HL-60/S4 treated with phorbol 12-myristate 13-acetate at 8.2 ng/mL for 4 days and 3 days (cell line): ENCODE measurements around the gene TNKS1BP1.
"Not testable (repeated sequence)": the region's sequence is repeated elsewhere in the genome, so short reads cannot be mapped to it uniquely, and the experiment has no call there.

Experiments used
- in situ Hi-C: fragments of 300-500 bp; cut with MboI; formaldehyde crosslinking; loops from 2 replicates; pipeline ENCODE4 v1.15.0; 2022; ENCODE audit warnings: low sequenced_read_pairs

The TNKS1BP1 gene, protein sequence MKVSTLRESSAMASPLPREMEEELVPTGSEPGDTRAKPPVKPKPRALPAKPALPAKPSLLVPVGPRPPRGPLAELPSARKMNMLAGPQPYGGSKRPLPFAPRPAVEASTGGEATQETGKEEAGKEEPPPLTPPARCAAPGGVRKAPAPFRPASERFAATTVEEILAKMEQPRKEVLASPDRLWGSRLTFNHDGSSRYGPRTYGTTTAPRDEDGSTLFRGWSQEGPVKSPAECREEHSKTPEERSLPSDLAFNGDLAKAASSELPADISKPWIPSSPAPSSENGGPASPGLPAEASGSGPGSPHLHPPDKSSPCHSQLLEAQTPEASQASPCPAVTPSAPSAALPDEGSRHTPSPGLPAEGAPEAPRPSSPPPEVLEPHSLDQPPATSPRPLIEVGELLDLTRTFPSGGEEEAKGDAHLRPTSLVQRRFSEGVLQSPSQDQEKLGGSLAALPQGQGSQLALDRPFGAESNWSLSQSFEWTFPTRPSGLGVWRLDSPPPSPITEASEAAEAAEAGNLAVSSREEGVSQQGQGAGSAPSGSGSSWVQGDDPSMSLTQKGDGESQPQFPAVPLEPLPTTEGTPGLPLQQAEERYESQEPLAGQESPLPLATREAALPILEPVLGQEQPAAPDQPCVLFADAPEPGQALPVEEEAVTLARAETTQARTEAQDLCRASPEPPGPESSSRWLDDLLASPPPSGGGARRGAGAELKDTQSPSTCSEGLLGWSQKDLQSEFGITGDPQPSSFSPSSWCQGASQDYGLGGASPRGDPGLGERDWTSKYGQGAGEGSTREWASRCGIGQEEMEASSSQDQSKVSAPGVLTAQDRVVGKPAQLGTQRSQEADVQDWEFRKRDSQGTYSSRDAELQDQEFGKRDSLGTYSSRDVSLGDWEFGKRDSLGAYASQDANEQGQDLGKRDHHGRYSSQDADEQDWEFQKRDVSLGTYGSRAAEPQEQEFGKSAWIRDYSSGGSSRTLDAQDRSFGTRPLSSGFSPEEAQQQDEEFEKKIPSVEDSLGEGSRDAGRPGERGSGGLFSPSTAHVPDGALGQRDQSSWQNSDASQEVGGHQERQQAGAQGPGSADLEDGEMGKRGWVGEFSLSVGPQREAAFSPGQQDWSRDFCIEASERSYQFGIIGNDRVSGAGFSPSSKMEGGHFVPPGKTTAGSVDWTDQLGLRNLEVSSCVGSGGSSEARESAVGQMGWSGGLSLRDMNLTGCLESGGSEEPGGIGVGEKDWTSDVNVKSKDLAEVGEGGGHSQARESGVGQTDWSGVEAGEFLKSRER (N-terminal part only)

DNA sequence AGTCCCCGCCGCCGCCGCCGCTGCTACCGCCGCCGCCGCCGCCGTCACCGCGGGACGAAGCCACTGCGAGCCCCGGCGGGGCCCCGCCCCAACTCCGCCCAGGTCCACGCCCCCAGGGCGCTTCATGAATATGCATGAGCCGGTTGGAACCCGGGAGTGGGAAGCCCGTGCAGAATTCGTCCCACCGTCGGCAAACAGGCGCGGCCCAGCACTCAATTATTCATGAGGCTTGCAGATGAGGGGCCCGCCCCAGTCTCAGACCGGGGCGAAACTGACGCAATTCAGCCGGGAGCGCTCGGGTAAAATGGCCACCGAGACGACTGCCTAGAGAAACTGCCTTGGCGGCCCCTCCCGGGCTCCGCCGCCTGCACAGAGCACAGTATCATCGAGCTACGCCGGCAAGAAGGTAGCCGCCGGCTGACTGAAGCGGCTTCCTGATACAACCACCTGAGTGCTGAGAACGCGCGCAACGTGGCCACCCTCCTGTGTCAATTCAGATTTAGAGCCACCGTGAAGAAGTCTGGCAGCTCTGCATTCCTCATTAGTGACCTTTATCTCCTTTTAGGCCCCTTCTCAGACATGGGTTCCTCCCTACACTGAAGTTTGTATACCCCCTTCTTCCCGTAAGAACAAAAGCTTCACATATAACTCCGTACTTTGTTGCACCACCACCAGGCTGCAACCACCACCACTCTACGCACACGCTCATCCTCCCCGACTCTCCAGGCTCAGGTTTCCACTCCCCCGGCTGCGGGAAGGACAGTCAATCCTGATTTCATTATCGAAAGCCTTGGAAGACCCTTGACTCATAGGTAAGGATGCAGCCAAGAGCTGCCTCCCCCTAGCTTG is at the start of gene TNKS1BP1:
Gene TNKS1BP1, minus strand, starts transcription at position 67 of the 849 bp plus-strand sequence. CDS start 3,067 bp downstream, outside the sequence.
- in situ Hi-C loops, result loop anchor here (25.0 kb wide), 1 partner anchor 212 kb away; the partner anchor contains the start of genes SMTNL1 and TIMM10

DNA sequence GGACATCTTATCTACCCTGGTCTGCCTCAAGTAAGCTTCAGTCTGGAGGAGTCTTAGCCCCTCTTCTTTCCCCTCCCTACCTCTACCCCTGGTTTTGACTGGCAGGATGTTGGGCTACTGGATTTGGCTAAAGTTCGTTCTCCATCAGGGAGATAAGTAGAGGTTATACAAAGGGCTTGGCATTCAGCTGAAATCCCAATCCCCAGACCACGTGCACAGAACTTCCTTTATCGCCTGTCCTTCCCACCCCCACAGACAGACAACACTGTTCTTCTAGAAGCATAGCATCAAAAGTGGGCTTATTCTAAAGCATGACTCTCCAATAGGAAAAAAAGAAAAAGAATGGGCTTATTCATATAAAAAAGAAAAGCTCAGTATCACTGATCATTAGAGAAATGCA is 48.4 kb upstream of the TNKS1BP1 start:
- in situ Hi-C loops, result no loop called here

DNA sequence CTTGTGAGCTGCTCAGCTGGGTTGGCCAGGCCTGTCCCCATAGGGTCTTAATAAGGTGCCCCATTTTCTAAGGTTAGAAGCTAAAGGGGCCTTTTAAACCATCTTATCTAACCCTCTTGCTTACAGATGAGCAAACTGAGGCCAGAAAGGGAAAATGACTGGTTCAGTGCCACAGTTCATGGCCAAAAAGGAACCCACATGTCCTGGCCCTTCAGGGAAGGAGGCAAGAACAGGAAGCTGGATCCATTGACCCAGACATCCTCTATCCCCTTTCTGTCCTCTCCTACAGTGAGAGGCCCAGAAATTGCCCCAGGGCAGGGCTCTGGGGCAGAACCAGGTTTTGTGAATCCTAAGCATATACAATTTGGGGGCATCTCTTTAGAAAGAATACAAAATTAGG is 46.2 kb upstream of the TNKS1BP1 start:
- in situ Hi-C loops, result no loop called here

DNA sequence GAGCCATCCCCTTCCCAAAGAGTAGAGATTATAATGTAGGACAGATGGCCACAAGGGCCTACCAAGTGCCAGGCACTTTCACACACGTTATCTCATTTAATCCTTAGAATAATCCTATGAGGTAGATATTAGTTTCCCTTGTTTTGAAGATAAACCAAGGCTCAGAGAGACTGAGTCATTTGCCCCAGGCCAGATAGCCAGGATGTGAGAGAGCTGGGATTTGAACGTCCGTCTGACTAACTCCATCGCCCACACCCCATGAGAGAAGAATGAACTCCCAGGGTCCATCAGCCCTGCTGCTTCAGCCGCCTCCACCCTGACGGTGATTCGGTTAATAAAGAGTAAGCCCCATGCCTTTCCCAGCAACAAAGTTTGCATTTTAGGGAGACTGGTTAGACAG is 45.5 kb upstream of the TNKS1BP1 start:
- in situ Hi-C loops, result no loop called here

DNA sequence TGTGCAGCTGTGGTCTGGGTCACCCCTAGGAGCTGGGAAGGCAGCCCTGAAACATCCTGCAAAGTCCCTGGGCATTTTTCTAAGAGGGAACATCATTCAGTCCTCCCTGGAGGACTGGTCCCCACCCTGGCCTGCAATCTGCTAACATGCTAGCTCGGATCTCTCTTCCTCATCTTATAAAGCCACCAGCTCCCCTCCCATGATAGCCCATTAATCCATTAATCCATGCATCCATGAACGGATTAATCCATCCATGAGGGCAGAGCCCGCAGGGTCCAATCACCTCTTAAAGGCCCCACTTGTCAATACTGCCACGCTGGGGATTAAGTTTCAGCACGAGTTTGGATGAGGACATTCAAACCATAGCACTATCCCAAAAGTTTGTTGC is 44.1 kb upstream of the TNKS1BP1 start:
- in situ Hi-C loops, result no loop called here

DNA sequence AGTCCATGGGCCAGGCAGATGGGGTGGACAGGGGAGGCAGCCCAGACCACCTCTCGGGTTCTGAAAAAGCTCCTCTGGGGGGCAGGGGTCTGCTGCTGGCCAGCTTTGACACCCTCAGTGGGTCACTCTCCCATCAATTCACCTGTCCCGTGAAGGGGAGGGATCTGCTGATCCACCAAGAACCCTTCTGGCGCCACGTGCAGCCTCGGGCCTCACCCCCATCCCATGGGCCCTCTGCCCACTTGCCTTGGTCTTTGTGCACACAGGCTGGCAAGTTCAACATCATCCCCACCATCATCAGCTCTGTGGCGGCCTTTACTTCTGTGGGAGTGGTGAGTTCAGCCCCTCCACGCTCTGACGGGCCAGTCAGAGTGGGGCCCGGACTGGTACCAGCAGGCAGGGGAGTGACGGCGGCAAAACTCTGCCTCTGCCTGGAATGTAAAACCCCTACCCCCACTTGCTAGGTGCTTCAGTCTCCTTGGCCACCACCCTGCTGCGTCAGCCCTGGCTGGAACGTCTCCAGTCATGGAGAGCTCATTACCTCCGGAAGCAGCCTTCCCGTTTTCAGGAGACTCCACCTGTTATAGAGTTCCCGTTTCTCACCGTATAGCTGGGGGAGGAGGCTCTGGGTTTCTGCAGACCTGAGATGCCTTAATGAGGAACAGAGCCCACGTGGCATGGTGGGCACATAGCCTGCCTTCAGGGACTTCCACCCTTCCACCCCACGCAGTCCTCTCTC is 43.5 kb upstream of the TNKS1BP1 start:
- in situ Hi-C loops, result no loop called here

DNA sequence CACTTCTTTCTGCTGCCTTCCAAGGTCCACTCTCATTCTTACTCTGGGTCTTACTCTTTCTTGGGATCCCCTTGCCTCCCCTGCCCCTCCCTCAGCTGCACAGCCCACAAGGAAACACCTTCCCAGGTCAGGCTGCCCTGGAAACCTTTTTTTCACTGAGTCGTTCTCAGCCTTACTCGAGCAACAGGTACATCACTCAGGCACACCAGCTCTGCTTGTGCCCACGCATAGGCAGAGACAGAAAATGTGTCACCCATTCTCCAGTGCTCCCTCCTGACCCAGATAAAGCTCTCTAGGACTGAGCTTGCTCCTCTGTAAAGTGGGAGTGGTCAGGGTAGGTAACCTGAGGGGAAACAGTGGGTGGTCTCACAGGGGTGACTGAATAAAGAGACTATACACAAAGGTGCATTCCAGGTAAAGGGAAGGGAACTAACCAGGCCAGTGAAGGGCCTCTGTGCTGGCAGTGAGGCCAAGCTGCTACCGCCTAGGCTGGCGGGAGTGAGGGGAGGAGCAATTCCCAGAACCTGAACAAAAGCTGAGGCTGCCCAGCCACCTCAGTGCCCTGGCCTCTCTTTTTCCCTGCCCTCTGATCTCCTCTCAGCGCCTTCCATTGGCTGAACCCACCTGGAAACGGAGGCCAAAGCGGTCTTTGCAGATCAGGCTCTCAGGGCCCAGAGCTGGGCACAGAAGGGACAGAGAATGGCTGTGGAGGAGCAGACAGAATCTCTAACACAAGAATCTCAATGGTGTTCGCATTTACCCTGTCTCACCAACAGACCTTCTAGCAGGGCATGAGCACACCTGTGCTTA is 40.3 kb upstream of the TNKS1BP1 start:
- in situ Hi-C loops, result no loop called here

DNA sequence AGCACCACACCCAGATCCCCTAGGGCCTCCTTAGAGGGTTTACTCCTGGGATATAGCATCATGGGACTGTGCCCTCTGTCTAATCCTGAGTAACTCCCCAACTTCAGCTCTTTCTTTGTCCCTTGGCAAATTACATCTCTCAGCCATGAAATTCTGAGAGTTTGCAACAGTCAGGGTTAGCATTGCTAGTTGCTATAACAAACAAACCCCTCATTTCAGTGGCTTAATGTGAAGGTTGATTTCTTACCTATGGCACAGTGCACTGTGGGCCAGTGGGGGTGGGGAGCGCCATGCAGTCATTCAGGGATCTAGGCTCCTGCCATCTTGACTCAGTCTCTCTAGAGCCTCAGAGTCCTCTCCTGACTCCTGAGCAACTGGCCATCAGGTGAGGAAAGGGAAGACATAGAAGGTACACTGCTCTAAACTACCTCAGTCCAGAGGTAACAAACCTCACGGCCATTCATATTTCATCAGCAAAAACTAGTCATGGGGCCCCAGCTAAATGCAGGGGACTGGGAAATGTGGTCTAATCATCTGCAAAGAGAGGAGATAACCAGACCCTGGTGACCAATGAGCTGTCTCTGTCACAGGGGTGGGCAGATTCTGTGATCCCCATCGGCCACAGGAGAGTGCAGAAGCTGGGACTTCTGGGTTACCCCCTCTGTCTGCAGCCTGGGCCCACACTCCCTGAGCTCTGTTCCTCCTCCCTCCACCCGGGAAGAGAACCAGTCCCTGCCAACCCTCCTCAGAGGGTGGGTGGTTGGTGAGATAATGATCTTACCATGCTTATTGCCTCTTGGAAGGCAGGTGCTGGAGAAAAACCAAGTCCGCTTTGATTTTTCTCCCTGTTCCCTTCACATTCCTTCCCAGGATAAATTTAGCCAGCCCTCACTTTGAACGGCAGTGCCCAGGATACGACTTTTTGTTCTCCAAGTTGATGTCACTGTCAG is 38.7 kb upstream of the TNKS1BP1 start:
- in situ Hi-C loops, result no loop called here

DNA sequence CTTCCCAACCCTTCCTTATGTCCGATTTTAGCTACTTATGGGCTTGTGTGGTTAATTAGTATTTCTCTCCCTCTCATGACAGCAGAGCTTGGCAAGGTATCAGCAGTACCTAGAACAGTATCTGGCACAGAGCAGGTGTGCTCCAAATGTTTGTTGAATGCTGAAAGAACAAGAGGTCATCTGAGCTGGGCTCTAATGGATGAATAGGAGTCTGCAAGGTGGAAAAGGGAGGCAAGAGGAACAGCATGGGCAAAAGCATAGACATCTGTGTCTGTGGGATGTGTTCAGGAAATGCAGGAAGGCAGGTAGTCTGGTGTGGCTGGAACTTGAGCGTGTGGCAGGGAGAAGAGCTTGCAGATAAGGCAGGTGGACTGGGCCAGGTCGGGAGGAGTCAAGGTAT is 37.2 kb upstream of the TNKS1BP1 start:
- in situ Hi-C loops, result no loop called here

DNA sequence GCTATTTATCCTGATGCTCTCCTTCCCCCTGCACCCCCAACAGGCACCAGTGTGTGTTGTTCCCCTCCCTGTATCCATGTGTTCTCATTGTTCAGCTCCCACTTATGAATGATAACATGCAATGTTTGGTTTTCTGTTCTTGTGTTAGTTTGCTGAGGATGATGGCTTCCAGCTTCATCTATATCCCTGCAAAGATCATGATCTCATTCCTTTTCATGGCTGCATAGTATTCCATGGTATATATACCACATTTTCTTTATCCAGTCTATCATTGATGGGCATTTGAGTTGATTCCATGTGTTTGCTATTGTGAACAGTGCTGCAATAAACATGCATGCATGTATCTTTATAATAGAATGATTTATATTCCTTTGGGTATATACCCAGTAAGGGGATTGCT is 36.7 kb upstream of the TNKS1BP1 start:
- in situ Hi-C loops, result not testable (repeated sequence)

DNA sequence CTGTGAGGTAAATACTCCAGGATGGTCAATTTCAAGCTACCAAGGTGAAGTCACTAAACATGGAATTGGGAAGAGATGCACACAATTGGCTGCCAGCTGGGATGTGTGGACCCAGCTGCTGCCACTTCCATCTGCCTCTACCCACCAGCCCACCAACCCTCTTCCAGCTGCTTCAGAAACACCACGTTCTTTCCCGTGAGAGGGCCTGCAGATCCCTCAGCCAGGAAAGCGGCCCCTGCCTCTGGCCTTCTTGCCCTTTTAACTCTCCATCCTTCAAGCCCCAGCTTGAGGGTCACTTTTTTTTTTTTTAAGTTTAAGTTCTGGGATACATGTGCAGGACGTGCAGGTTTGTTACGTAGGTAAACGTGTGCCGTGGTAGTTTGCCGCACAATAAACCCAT is 36.2 kb upstream of the TNKS1BP1 start:
- in situ Hi-C loops, result no loop called here

DNA sequence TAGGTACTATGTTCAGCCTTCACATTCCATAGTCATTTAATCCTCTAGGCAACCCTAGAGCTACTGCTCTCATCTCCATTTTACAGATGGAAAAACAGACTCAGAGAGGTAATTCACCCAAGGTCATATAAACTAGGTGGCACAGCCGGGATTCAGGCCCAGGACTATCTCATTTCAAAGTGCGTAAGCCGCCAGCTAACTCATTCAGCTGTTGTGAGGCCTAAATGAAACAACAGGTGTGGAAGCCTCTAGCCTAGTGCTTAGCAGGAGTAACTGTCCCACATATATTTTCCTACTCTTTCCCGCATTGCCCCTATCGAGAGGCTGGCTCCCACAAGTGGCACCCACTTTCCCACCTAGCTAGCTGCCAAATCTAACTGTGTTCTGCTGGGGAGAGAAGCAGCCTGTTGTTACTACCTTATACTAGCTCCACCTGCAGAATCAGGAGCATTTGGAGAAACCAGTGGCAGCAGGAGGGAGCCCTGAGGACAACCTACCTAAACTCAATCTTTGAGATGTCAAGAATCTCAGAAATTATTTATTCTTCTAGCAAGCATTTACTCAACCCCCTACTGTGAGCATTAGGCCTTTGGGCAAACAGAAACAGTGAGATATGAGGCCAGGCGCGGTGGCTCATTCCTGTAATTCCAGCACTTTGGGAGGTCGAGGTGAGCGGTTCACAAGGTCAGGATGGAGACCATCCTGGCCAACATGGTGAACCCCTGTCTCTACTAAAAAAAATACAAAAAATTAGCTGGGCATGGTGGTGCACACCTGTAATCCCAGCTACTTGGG is 35.3 kb upstream of the TNKS1BP1 start:
- in situ Hi-C loops, result no loop called here

DNA sequence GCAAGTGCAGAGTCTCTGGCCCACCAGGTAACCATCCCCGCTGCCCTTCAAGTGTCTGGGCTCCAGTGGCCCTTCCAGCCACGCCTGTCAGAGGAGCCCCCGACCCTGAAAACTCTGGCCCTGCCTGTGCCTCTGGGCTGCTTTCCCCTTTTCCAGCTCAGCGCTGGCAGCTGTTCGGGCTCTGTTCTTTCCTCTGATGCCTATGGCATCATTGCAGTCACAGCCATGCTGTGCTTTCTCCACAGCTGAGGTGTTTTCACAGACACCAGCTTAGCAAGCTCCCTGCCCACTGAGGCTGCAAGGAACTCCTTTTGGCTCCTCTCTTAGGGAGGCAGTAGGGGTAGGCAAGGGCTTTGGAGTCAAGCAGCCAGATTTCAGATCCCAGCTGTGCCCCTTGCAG is 34.6 kb upstream of the TNKS1BP1 start:
- in situ Hi-C loops, result no loop called here

DNA sequence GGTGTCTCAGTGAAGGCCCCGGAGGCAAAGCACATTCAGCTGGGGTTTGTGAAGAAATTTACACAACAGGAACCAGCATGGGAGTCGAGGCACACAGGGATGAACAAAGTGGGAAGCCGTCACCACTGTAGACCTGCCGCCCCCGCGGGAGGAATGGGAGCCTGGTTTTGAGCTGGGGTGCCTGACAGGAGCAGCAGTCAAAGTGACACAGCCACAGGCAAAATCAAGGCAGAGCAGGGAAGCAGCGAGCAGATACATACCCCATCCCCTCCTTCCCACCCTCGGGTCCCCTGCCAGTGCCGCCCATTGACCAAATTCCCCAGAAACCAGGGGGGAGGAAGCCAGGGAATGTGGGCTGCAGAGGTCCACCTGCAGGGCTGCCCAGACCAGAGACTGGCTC is 34.2 kb upstream of the TNKS1BP1 start:
- in situ Hi-C loops, result no loop called here

DNA sequence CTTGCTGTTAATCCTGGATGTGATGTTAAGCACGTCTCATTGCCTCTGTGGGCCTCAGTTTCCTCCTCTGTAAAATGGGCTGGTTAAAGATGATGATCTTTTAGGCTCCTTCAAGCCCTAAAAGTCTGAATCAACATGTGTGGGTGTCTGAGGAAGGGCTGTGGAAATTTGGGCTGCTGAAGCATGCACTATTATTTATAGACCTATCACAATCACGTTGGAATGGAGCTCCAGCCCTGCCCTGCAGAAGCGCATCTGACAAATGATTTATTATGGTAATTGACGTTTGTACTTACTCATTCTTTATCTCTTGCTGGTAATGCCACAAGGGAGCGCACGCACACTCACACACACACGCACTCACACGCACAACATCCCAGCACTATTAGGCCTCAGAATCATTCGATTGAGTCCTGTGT is 33.8 kb upstream of the TNKS1BP1 start:
- in situ Hi-C loops, result no loop called here

DNA sequence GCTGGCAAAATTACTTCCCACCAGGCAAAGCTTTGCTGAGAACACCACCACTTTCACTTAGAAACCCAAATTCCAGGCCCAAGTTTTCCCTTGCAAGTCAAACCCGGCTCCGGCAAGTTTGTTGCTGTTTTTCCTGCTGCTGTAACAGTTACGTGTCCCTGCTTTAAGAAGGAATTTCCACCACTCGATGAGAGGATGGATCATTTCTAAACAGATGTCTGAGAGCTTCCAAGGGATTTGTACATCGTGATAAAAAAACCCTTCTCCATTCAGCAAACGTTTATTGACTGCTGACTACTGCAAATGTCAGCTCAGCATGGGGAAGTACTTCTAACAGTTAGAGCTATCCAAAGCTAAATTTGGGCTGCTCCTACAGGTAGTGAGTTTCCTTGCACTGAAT is 33.1 kb upstream of the TNKS1BP1 start:
- in situ Hi-C loops, result no loop called here

DNA sequence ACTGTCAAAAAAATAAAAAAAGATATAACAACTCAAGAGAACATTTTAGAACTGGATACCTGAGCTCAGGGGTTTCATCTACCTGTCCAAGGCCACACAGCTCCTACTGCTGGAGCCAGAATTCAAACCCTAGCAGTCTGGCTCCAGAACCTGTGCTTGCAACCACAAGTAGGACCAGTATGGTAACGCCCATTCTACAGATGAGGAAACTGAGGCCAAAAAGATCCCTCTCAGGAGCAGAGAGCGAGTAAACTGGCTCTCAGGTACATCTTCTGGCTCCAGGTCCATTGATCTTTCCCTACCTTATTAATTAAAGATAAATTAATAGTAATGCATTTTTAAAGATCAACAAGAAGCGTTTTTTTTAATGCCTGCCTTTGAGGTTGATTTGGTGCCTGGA is 32.6 kb upstream of the TNKS1BP1 start:
- in situ Hi-C loops, result no loop called here
